Uterus (tissue), 4 donors: Measurements from ENCODE around the gene OMA1. TPM values are rescaled to one million over a fixed set of nuclear protein-coding genes. Genes with fewer than 3 reads are reported as not detected.
"Not testable (repeated sequence)": the region's sequence is repeated elsewhere in the genome, so short reads cannot be mapped to it uniquely, and the experiment has no call there.

ENCODE experiments used
- DNase-seq, 2 donors: peaks; one replicate each; pipeline ENCODE4 v3.0.0-alpha.2; 2019 to 2020
- H3K27ac ChIP-seq, 2 donors: fragments of 200-600 bp; sonication (generic); 1 replicate in 1 of 2; 2 replicates in 1 of 2; pipeline ENCODE4 v1.5.1; 2016 to 2018
- H3K27me3 ChIP-seq, 2 donors: fragments of 200-600 bp; sonication (generic); one replicate each; pipeline ENCODE4 v1.5.1; 2018 to 2019; ENCODE audit warnings: control low read depth in 1 of 2
- H3K36me3 ChIP-seq, 2 donors: fragments of 200-600 bp; sonication (generic); one replicate each; pipeline ENCODE4 v1.5.1; 2019; ENCODE audit warnings: control low read depth in 1 of 2
- H3K4me1 ChIP-seq, 2 donors: fragments of 200-600 bp; sonication (generic); one replicate each; pipeline ENCODE4 v1.5.1; 2018 to 2019; ENCODE audit warnings: control low read depth in 1 of 2
- H3K4me3 ChIP-seq, 2 donors: fragments of 200-600 bp; sonication (generic); 1 replicate in 1 of 2; 2 replicates in 1 of 2; pipeline ENCODE4 v1.5.1; 2018 to 2019; ENCODE audit warnings: mild to moderate bottlenecking in 1 of 2
- H3K9me3 ChIP-seq, 2 donors: fragments of 200-600 bp; sonication (generic); one replicate each; pipeline ENCODE4 v1.5.1; 2019; ENCODE audit warnings: control low read depth in 1 of 2
- CTCF ChIP-seq, 4 experiments: fragments of 200-600 bp in 2 of 4; fragments of 450-650 bp in 2 of 4; sonication (generic) in 2 of 4; IDR thresholded peaks; one replicate each; pipeline ENCODE4 v1.5.1; 2016 to 2019; ENCODE audit warnings: antibody characterized with exemption in 4 of 4, mild to moderate bottlenecking in 2 of 4, moderate library complexity in 1 of 4
- POLR2A ChIP-seq, 2 donors: fragments of 450-650 bp; IDR thresholded peaks; one replicate each; pipeline ENCODE4 v1.6.1; 2016; ENCODE audit warnings: antibody characterized with exemption in 2 of 2, mild to moderate bottlenecking in 1 of 2, moderate library complexity in 1 of 2
- intact Hi-C: fragments of 100-400 bp; cut with DNase I; formaldehyde crosslinking; loops from one replicate; pipeline ENCODE4 v1.15.1; 2023; ENCODE audit warnings: low total_unique reads
- total RNA-seq, 4 donors: library from RNA; depleted of rRNA in 3 of 4; stranded (reverse); fragments of >200 nt in 3 of 4; gene quantifications; one replicate each; pipeline versions ENCODE4 v1.1.0 to v1.2.4, GENCODE V29; 2014 to 2023
- donor health status: DM: yes; HTN: yes; CAD: no.

The OMA1 gene
- total RNA-seq, 4 donors from 2014 or later = 45.9 to 97.6 (median 65.4) TPM

- H3K27me3 ChIP-seq = no peaks in the 10 kb centered on the region
- H3K4me1 ChIP-seq = peaks cover 0 to 10% of the 10 kb centered on the region in 2 donors
- intact Hi-C loops = no loop called here
- no peak for TF ChIP-seq CTCF (IDR thresholded peaks at IDR 0.05)
- TF ChIP-seq POLR2A (IDR thresholded peaks at IDR 0.05) = no peak
- H3K9me3 ChIP-seq = no peaks in the 10 kb centered on the region
- no peak for DNase-seq
- H3K27ac ChIP-seq = no peak overlapping the region
- no peaks in the 10 kb centered on the region for H3K36me3 ChIP-seq
- no peak overlapping the region for H3K4me3 ChIP-seq
Observed at GRCh38 chr1:58543260-58543659, 3.3 kb downstream of the OMA1 start.

- DNase-seq = peak in 1 of 2 donors; percentile 26
- intact Hi-C loops = no loop called here
Observed at GRCh38 chr1:58539553-58539952, 7.0 kb downstream of the OMA1 start.

GRCh38 chr1:58538821-58539220 lies 7.7 kb downstream of the OMA1 start:
- DNase-seq = no peak
- H3K9me3 ChIP-seq = no peaks in the 10 kb centered on the region
- no peaks in the 10 kb centered on the region for H3K36me3 ChIP-seq
- H3K4me3 ChIP-seq = no peak overlapping the region
- peaks cover 0 to 7% of the 10 kb centered on the region in 2 donors for H3K4me1 ChIP-seq
- no peaks in the 10 kb centered on the region for H3K27me3 ChIP-seq
- intact Hi-C loops = no loop called here
- H3K27ac ChIP-seq = peak overlapping the region; percentile 63 to 70
- TF ChIP-seq POLR2A (IDR thresholded peaks at IDR 0.05) = no peak
- no peak for TF ChIP-seq CTCF (IDR thresholded peaks at IDR 0.05)

More at GRCh38 chr1:58539553-58539952, 7.0 kb downstream of the OMA1 start:
- no peaks in the 10 kb centered on the region for H3K36me3 ChIP-seq
- H3K4me1 ChIP-seq = peaks cover 0 to 7% of the 10 kb centered on the region in 2 donors
- TF ChIP-seq POLR2A (IDR thresholded peaks at IDR 0.05) = no peak
- TF ChIP-seq CTCF (IDR thresholded peaks at IDR 0.05) = no peak
- H3K4me3 ChIP-seq = no peak overlapping the region
- H3K27me3 ChIP-seq = no peaks in the 10 kb centered on the region
- peak overlapping the region; percentile 63 to 70 for H3K27ac ChIP-seq
- no peaks in the 10 kb centered on the region for H3K9me3 ChIP-seq

- H3K9me3 ChIP-seq, H3K27me3 ChIP-seq, H3K27ac ChIP-seq, H3K4me1 ChIP-seq, intact Hi-C loops, H3K36me3 ChIP-seq, H3K4me3 ChIP-seq, DNase-seq: not testable (repeated sequence)
Observed at GRCh38 chr1:58531842-58532241, 14.7 kb downstream of the OMA1 start.

GRCh38 chr1:58529284-58529683 lies 17.2 kb downstream of the OMA1 start:
- H3K27ac ChIP-seq = no peak overlapping the region
- no peaks in the 10 kb centered on the region for H3K9me3 ChIP-seq
- H3K36me3 ChIP-seq = no peaks in the 10 kb centered on the region
- TF ChIP-seq CTCF (IDR thresholded peaks at IDR 0.05) (no peak), POLR2A (IDR thresholded peaks at IDR 0.05) (no peak)
- no peaks in the 10 kb centered on the region for H3K27me3 ChIP-seq
- no peak for DNase-seq
- intact Hi-C loops = no loop called here
- no peak overlapping the region for H3K4me3 ChIP-seq
- peaks cover 0 to 8% of the 10 kb centered on the region in 2 donors for H3K4me1 ChIP-seq

GRCh38 chr1:58528518-58528917 lies 18.0 kb downstream of the OMA1 start:
- Histone ChIP-seq H3K9me3 (no peaks in the 10 kb centered on the region), H3K4me1 (peaks cover 0 to 8% of the 10 kb centered on the region in 2 donors), H3K4me3 (no peak overlapping the region), H3K27ac (no peak overlapping the region), H3K36me3 (no peaks in the 10 kb centered on the region), H3K27me3 (no peaks in the 10 kb centered on the region)
- no peak for DNase-seq
- intact Hi-C loops = no loop called here
- TF ChIP-seq CTCF (IDR thresholded peaks at IDR 0.05) = no peak
- no peak for TF ChIP-seq POLR2A (IDR thresholded peaks at IDR 0.05)
